PFSK-1 (cell line): ENCODE measurements around the gene PTTG1IP.

Experiments used
- FOXP2 ChIP-seq: optimal IDR thresholded peaks from 2 replicates; pipeline ENCODE3; 2011; ENCODE audit warnings: borderline replicate concordance, control low read depth, inconsistent platforms; ENCODE audit not compliant: insufficient read depth; ENCODE audit errors: extremely low read length, extremely low read depth
- POLR2AphosphoS5 ChIP-seq: IDR thresholded peaks from 2 replicates; pipeline ENCODE4 v1.6.1; 2012; ENCODE audit warnings: low read depth, mild to moderate bottlenecking, control low read depth, low read length, moderate library complexity
- REST ChIP-seq, 2 experiments: IDR thresholded peaks; 2 replicates each; pipeline versions ENCODE4 v1.6.1 to v1.8.0; 2011 to 2012; ENCODE audit warnings: low read depth in 2 of 2, low read length in 2 of 2, control low read depth in 1 of 2, inconsistent platforms in 1 of 2, mild to moderate bottlenecking in 1 of 2, moderate library complexity in 1 of 2; ENCODE audit not compliant: insufficient read depth in 1 of 2
- SIN3A ChIP-seq: IDR thresholded peaks from 2 replicates; pipeline ENCODE4 v1.6.1; 2012; ENCODE audit warnings: mild to moderate bottlenecking, low read length, moderate library complexity, borderline replicate concordance; ENCODE audit not compliant: insufficient read depth
- TAF1 ChIP-seq: IDR thresholded peaks from 2 replicates; pipeline ENCODE4 v1.6.1; 2012; ENCODE audit warnings: low read length, control low read depth, borderline replicate concordance; ENCODE audit not compliant: insufficient read depth

Gene PTTG1IP

GRCh38 chr21:44919111-44919912 lies 45.8 kb upstream of the PTTG1IP start:
- TF ChIP-seq FOXP2 = no peak
- TF ChIP-seq TAF1 = no peak
- no peak for TF ChIP-seq POLR2AphosphoS5
- no peak for TF ChIP-seq REST (IDR thresholded peaks at IDR 0.05; ENCODE audit: insufficient read depth in 1 of 2, low read depth in 2 of 2, low read length in 2 of 2)
- no peak for TF ChIP-seq SIN3A

GRCh38 chr21:44918581-44919033 lies 45.1 kb upstream of the PTTG1IP start:
- no peak for TF ChIP-seq POLR2AphosphoS5
- TF ChIP-seq TAF1 = no peak

- TF ChIP-seq REST (IDR thresholded peaks at IDR 0.05; ENCODE audit: insufficient read depth in 1 of 2, low read depth in 2 of 2, low read length in 2 of 2) (no peak), FOXP2 (no peak), TAF1 (no peak), SIN3A (no peak), POLR2AphosphoS5 (no peak)
Measured at GRCh38 chr21:44918107-44918470, 44.6 kb upstream of the PTTG1IP start.

- TF ChIP-seq FOXP2 (no peak), TAF1 (no peak), POLR2AphosphoS5 (no peak), SIN3A (no peak), REST (IDR thresholded peaks at IDR 0.05; ENCODE audit: insufficient read depth in 1 of 2, low read depth in 2 of 2, low read length in 2 of 2) (no peak)
Measured at GRCh38 chr21:44917446-44918106, 44.1 kb upstream of the PTTG1IP start.

GRCh38 chr21:44916965-44917364 lies 43.5 kb upstream of the PTTG1IP start:
- TF ChIP-seq TAF1 (no peak), SIN3A (no peak), POLR2AphosphoS5 (no peak), FOXP2 (no peak), REST (IDR thresholded peaks at IDR 0.05; ENCODE audit: insufficient read depth in 1 of 2, low read depth in 2 of 2, low read length in 2 of 2) (no peak)
